NOMO-1 treated with DMSO at 0.1 percent for 48 hours (cell line): Measurements from ENCODE around the gene TCF7L2.

Experiments
- DNase-seq: peaks from one replicate; lab custom pipeline; 2025; ENCODE audit not compliant: unreplicated experiment; lab: John Stamatoyannopoulos, UW

The TCF7L2 gene

GRCh38 chr10:113171662-113172061 lies 221.6 kb downstream of the TCF7L2 start:
- DNase-seq = no peak

GRCh38 chr10:113175176-113175575 lies 225.1 kb downstream of the TCF7L2 start:
- no peak for DNase-seq

GRCh38 chr10:113175756-113176651 lies 226.0 kb downstream of the TCF7L2 start:
- DNase-seq = no peak

GRCh38 chr10:113176652-113177155 lies 226.7 kb downstream of the TCF7L2 start:
- no peak for DNase-seq

GRCh38 chr10:113177156-113177935 lies 227.3 kb downstream of the TCF7L2 start:
- DNase-seq = no peak

- no peak for DNase-seq
Measured at GRCh38 chr10:113177936-113178335, 227.9 kb downstream of the TCF7L2 start.

GRCh38 chr10:113178771-113179170 lies 228.7 kb downstream of the TCF7L2 start:
- no peak for DNase-seq

- DNase-seq = peak; percentile 89
Measured at GRCh38 chr10:113179265-113179664, 229.2 kb downstream of the TCF7L2 start.

- no peak for DNase-seq
Measured at GRCh38 chr10:113179966-113180365, 229.9 kb downstream of the TCF7L2 start.

- peak; percentile 47 for DNase-seq
Measured at GRCh38 chr10:113180401-113181154, 230.5 kb downstream of the TCF7L2 start.

- DNase-seq = no peak
Measured at GRCh38 chr10:113182154-113182553, 232.1 kb downstream of the TCF7L2 start.

- no peak for DNase-seq
Measured at GRCh38 chr10:113183573-113183972, 233.5 kb downstream of the TCF7L2 start.

GRCh38 chr10:113187063-113187777 lies 237.2 kb downstream of the TCF7L2 start:
- no peak for DNase-seq

GRCh38 chr10:113199459-113199858 lies 249.4 kb downstream of the TCF7L2 start:
- DNase-seq = no peak

- DNase-seq = no peak
Measured at GRCh38 chr10:113202011-113202410, 252.0 kb downstream of the TCF7L2 start.

- DNase-seq = no peak
Measured at GRCh38 chr10:113207924-113208323, 257.9 kb downstream of the TCF7L2 start.

GRCh38 chr10:113213035-113213434 lies 263.0 kb downstream of the TCF7L2 start:
- no peak for DNase-seq

- no peak for DNase-seq
Measured at GRCh38 chr10:113214331-113214730, 264.3 kb downstream of the TCF7L2 start.

- DNase-seq = peak; percentile 24
Measured at GRCh38 chr10:113216102-113216501, 266.1 kb downstream of the TCF7L2 start.
